DMS153 treated with DMSO at 0.1 percent for 48 hours (cell line): ENCODE measurements around the gene LSAMP.
A peak's percentile ranks its signal among the peaks of the same experiment; 100 is the strongest.
"Not testable (repeated sequence)": the region's sequence is repeated elsewhere in the genome, so short reads cannot be mapped to it uniquely, and the experiment has no call there.

Experiments
- DNase-seq: peaks from one replicate; lab custom pipeline; 2025; ENCODE audit not compliant: unreplicated experiment; lab: John Stamatoyannopoulos, UW

Gene LSAMP

GRCh38 chr3:115819785-115820384 is 625.4 kb downstream of the LSAMP start:
- DNase-seq, result peak; percentile 57

GRCh38 chr3:115814778-115815380 is 630.4 kb downstream of the LSAMP start:
- DNase-seq, result peak; percentile 44

- no peak for DNase-seq
These were observed 631.3 kb downstream of the LSAMP start for GRCh38 chr3:115814006-115814405.

GRCh38 chr3:115808816-115809215 is 636.5 kb downstream of the LSAMP start:
- DNase-seq, result no peak

GRCh38 chr3:115808244-115808643 is 637.0 kb downstream of the LSAMP start:
- DNase-seq, result no peak

- DNase-seq, result no peak
These were observed 638.8 kb downstream of the LSAMP start for GRCh38 chr3:115806501-115806900.

GRCh38 chr3:115805520-115805919 is 639.8 kb downstream of the LSAMP start:
- no peak for DNase-seq

GRCh38 chr3:115804713-115805119 is 640.6 kb downstream of the LSAMP start:
- no peak for DNase-seq

- no peak for DNase-seq
These were observed 641.1 kb downstream of the LSAMP start for GRCh38 chr3:115804200-115804599.

- no peak for DNase-seq
These were observed 641.6 kb downstream of the LSAMP start for GRCh38 chr3:115803661-115804060.

GRCh38 chr3:115800489-115801075 is 644.7 kb downstream of the LSAMP start:
- DNase-seq, result no peak

GRCh38 chr3:115800065-115800464 is 645.2 kb downstream of the LSAMP start:
- DNase-seq, result not testable (repeated sequence)

GRCh38 chr3:115792206-115792955 is 652.9 kb downstream of the LSAMP start:
- DNase-seq, result no peak

GRCh38 chr3:115791271-115792153 is 653.8 kb downstream of the LSAMP start:
- DNase-seq, result not testable (repeated sequence)

GRCh38 chr3:115790759-115791158 is 654.5 kb downstream of the LSAMP start:
- DNase-seq, result no peak

- DNase-seq, result no peak
These were observed 655.8 kb downstream of the LSAMP start for GRCh38 chr3:115789481-115789880.

- no peak for DNase-seq
These were observed 656.3 kb downstream of the LSAMP start for GRCh38 chr3:115788921-115789470.

GRCh38 chr3:115787818-115788217 is 657.5 kb downstream of the LSAMP start:
- no peak for DNase-seq

- DNase-seq, result no peak
These were observed 659.5 kb downstream of the LSAMP start for GRCh38 chr3:115785782-115786181.

GRCh38 chr3:115784739-115785536 is 660.3 kb downstream of the LSAMP start:
- DNase-seq, result no peak
